A673 (cell line): ENCODE results near the gene CYP46A1. TPM values are rescaled to one million over a fixed set of nuclear protein-coding genes. Genes with fewer than 3 reads are reported as not detected.

Experiments
- BruUV-seq: library from RNA; stranded (reverse); fragments of 400-500 nt; replicated peaks from 2 replicates; lab custom pipeline; 2021; lab: Mats Ljungman, UMichigan
- CTCF ChIA-PET: fragments of 300-600 bp; sonication (Branson Sonifier 250); formaldehyde crosslinking; loops from one replicate; lab custom pipeline; 2022; ENCODE audit warnings: antibody characterized with exemption; lab: Charles Lee
- POLR2A ChIA-PET: fragments of 300-600 bp; sonication (Branson Sonifier 250); formaldehyde crosslinking; loops from one replicate; lab custom pipeline; 2022; ENCODE audit warnings: antibody characterized with exemption; ENCODE audit not compliant: low non-redundant PET; lab: Charles Lee
- DNase-seq: peaks from one replicate; pipeline ENCODE4 v3.0.0-alpha.2; 2015; ENCODE audit warnings: low spot score
- H3K27ac ChIP-seq: fragments of 200-600 bp; sonication (generic); 2 replicates; pipeline ENCODE4 v1.5.1; 2016; ENCODE audit warnings: mixed run types, low read depth, mild to moderate bottlenecking, mixed read lengths, antibody characterized with exemption, low read length; ENCODE audit not compliant: poor library complexity, severe bottlenecking
- H3K27me3 ChIP-seq: fragments of 200-600 bp; sonication (generic); replicated peaks from 2 replicates; pipeline ENCODE4 v1.6.1; 2017; ENCODE audit warnings: mixed run types, low read depth, mild to moderate bottlenecking, mixed read lengths, antibody characterized with exemption, low read length; ENCODE audit not compliant: insufficient read depth, poor library complexity
- H3K36me3 ChIP-seq: fragments of 200-600 bp; sonication (generic); 2 replicates; pipeline ENCODE4 v1.6.1; 2016; ENCODE audit warnings: mixed run types, mild to moderate bottlenecking, mixed read lengths, antibody characterized with exemption, low read length; ENCODE audit not compliant: insufficient read depth, poor library complexity, severe bottlenecking
- H3K4me1 ChIP-seq: fragments of 200-600 bp; sonication (generic); 2 replicates; pipeline ENCODE4 v1.6.1; 2017; ENCODE audit warnings: mixed run types, mild to moderate bottlenecking, mixed read lengths, antibody characterized with exemption, low read length; ENCODE audit not compliant: insufficient read depth, poor library complexity, severe bottlenecking
- H3K4me3 ChIP-seq: fragments of 200-600 bp; sonication (generic); 2 replicates; pipeline ENCODE4 v1.5.1; 2016; ENCODE audit warnings: low read depth, mixed run types, mild to moderate bottlenecking, mixed read lengths, low read length; ENCODE audit not compliant: poor library complexity, severe bottlenecking
- H3K9me3 ChIP-seq: fragments of 200-600 bp; sonication (generic); 2 replicates; pipeline ENCODE4 v1.6.1; 2016; ENCODE audit warnings: mixed run types, low read depth, mild to moderate bottlenecking, mixed read lengths, antibody characterized with exemption, low read length; ENCODE audit not compliant: poor library complexity, severe bottlenecking
- EZH2 ChIP-seq: fragments of 200-600 bp; sonication (generic); IDR thresholded peaks from 2 replicates; pipeline ENCODE4 v1.6.1; 2017; ENCODE audit warnings: borderline replicate concordance, low read depth, mild to moderate bottlenecking, mixed read lengths, antibody characterized with exemption, low read length; ENCODE audit not compliant: poor library complexity, severe bottlenecking
- intact Hi-C: fragments of 100-400 bp; cut with micrococcal nuclease; formaldehyde crosslinking; loops from one replicate; pipeline ENCODE4 v1.10.0; 2022; ENCODE audit not compliant: unreplicated experiment
- total RNA-seq: library from RNA; stranded (reverse); gene quantifications from 2 replicates; pipeline ENCODE4 v1.2.3, GENCODE V29; 2021
- TF ChIP-seq, protein P1 (sequence below): fragments of 300-800, 200-600 bp; sonication (generic); conservative IDR thresholded peaks from 2 replicates; pipeline ENCODE4 v1.5.1; 2017; ENCODE audit warnings: low read depth, mild to moderate bottlenecking, antibody characterized with exemption, low read length, moderate library complexity, mixed read lengths

The CYP46A1 gene
- total RNA-seq, 1 experiment from 2014 or later = not detected

DNA sequence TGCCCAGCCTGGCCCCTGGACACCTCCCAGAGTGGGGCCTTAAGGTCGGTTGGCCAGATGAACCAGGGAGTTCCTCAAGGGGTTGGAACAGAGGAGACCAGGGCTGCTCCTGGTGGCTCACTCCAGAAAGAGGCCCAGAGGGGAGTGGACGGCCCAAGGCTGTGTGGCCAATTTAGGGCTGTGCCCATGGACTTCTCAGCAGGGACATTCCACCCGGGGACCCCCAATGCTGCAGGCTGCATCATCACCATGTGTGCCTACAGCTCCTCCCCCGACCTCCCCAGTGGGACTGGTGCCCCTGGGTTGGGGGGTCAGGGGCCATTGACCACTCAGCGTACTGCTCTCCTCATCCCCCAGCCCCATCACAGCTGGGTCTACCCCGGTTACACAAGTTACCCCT lies 17.6 kb upstream of the CYP46A1 start:
- no peaks in the 10 kb centered on the region for H3K36me3 ChIP-seq
- TF ChIP-seq, protein P1, sequence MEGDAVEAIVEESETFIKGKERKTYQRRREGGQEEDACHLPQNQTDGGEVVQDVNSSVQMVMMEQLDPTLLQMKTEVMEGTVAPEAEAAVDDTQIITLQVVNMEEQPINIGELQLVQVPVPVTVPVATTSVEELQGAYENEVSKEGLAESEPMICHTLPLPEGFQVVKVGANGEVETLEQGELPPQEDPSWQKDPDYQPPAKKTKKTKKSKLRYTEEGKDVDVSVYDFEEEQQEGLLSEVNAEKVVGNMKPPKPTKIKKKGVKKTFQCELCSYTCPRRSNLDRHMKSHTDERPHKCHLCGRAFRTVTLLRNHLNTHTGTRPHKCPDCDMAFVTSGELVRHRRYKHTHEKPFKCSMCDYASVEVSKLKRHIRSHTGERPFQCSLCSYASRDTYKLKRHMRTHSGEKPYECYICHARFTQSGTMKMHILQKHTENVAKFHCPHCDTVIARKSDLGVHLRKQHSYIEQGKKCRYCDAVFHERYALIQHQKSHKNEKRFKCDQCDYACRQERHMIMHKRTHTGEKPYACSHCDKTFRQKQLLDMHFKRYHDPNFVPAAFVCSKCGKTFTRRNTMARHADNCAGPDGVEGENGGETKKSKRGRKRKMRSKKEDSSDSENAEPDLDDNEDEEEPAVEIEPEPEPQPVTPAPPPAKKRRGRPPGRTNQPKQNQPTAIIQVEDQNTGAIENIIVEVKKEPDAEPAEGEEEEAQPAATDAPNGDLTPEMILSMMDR = no peak
- TF ChIP-seq EZH2 = no peak
- ChIA-PET CTCF (no interaction called here), POLR2A (no interaction called here)
- BruUV-seq = no TSS peak
- H3K9me3 ChIP-seq = no peaks in the 10 kb centered on the region
- H3K27ac ChIP-seq = no peak overlapping the region
- H3K27me3 ChIP-seq = no peaks in the 10 kb centered on the region
- H3K4me3 ChIP-seq = no peak overlapping the region
- H3K4me1 ChIP-seq = peaks cover 16% of the 10 kb centered on the region
- intact Hi-C loops = no loop called here
- DNase-seq = no peak

DNA sequence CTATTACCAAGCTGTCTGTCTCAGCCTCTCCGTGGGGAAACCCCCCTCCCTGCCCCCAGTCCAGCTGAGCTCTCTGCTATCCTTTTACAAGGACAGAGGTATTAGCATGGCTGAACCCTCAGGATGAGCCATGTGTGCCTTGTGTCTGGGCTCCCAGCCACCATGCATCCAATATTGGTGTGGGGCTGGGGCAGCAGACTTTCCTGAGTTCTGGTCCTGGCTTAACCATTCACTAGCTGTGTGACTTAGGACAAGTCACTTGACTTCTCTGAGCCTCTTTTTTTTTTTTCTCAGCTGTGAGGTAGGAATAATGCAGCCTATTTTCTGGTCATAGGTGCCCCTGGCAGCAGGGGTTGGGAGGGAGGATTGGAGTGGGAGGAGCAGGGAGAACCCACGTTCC lies 17.1 kb upstream of the CYP46A1 start:
- Histone ChIP-seq H3K9me3 (no peaks in the 10 kb centered on the region), H3K27ac (no peak overlapping the region), H3K4me1 (peaks cover 16% of the 10 kb centered on the region), H3K36me3 (no peaks in the 10 kb centered on the region), H3K4me3 (no peak overlapping the region), H3K27me3 (no peaks in the 10 kb centered on the region)
- POLR2A ChIA-PET = no interaction called here
- CTCF ChIA-PET = interaction anchor here (0.6 kb wide), 1 partner anchor 1599 kb away, joined by 5 read pairs; no protein-coding TSS in a partner anchor
- TF ChIP-seq EZH2 = no peak
- TF ChIP-seq, protein P1 = no peak
- BruUV-seq = no TSS peak
- intact Hi-C loops = no loop called here
- DNase-seq = no peak

DNA sequence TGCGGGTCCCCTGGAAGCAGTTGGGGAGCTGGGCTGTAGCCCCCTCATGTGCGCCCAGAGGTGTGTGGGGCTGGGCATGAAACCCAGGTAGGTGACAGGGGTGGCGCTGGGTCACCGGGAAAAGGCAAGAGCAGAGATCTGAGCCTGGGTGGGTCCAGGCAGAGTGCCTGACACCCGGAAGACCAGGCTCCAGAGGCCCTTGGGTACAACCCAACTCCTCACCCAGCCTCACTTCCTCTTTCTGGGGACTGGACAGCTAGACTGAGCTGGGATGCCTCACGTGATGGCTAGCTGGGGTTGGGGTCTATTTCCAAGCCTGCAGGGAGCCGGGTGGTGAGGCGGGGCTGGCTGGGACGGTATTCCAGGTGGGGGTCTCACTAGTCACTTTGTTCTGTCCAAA lies 16.3 kb upstream of the CYP46A1 start:
- DNase-seq = no peak
- H3K4me1 ChIP-seq = peaks cover 16% of the 10 kb centered on the region

More for the DNA sequence above, 16.3 kb upstream of the CYP46A1 start:
- intact Hi-C loops = no loop called here
- CTCF ChIA-PET = interaction anchor here (0.6 kb wide), 1 partner anchor 1599 kb away, joined by 5 read pairs; no protein-coding TSS in a partner anchor
- TF ChIP-seq EZH2 = no peak
- TF ChIP-seq, protein P1 = no peak
- H3K4me3 ChIP-seq = no peak overlapping the region
- no TSS peak for BruUV-seq
- no peaks in the 10 kb centered on the region for H3K9me3 ChIP-seq
- POLR2A ChIA-PET = no interaction called here
- no peak overlapping the region for H3K27ac ChIP-seq
- H3K27me3 ChIP-seq = no peaks in the 10 kb centered on the region
- H3K36me3 ChIP-seq = no peaks in the 10 kb centered on the region
